ENCODE measurements around the gene RNF115.

DNA sequence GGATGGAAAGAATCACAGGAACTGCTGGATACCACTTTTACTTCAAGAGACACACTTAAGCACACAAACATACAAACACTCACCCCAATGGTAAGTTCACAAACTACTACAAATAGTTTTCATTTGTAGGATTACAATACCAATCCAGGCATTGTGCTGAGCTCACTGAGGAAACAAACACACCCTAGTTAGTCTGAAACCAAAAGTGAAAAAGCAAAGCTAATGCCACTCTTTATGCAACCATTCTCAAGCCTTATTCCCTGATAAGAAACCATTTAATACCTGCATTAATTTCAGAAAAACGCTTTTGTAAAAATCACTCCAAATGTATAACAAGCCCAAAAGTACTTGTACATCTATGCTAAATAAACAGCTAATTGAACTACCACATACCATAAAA, 38.3 kb downstream of the RNF115 start:
- TF ChIP-seq, protein P1, sequence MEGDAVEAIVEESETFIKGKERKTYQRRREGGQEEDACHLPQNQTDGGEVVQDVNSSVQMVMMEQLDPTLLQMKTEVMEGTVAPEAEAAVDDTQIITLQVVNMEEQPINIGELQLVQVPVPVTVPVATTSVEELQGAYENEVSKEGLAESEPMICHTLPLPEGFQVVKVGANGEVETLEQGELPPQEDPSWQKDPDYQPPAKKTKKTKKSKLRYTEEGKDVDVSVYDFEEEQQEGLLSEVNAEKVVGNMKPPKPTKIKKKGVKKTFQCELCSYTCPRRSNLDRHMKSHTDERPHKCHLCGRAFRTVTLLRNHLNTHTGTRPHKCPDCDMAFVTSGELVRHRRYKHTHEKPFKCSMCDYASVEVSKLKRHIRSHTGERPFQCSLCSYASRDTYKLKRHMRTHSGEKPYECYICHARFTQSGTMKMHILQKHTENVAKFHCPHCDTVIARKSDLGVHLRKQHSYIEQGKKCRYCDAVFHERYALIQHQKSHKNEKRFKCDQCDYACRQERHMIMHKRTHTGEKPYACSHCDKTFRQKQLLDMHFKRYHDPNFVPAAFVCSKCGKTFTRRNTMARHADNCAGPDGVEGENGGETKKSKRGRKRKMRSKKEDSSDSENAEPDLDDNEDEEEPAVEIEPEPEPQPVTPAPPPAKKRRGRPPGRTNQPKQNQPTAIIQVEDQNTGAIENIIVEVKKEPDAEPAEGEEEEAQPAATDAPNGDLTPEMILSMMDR (IDR thresholded peaks at IDR 0.05), result no peak
- TF ChIP-seq EZH2 (IDR thresholded peaks at IDR 0.05; ENCODE audit: borderline replicate concordance, insufficient read depth, low read depth, low read length, poor library complexity, severe bottlenecking), result no peak
